CD8-positive, alpha-beta memory T cell (primary cell): ENCODE data around the gene VCX3A. TPM values are rescaled to one million over a fixed set of nuclear protein-coding genes. Genes with fewer than 3 reads are reported as not detected.

Experiments used
- CTCF ChIA-PET: fragments of 350-600 bp; sonication (Branson Sonifier 250); formaldehyde crosslinking; loops from one replicate; lab custom pipeline; 2021; ENCODE audit warnings: antibody characterized with exemption; lab: Charles Lee
- POLR2A ChIA-PET: fragments of 350-600 bp; sonication (Branson Sonifier 250); formaldehyde crosslinking; loops from one replicate; lab custom pipeline; 2021; ENCODE audit warnings: antibody characterized with exemption; lab: Charles Lee
- DNase-seq, 5 donors: peaks; one replicate each; pipeline versions ENCODE4 v3.0.0 to v3.0.0-alpha.2; 2020 to 2022; ENCODE audit warnings: mixed read lengths in 1 of 5
- H3K27ac ChIP-seq: one replicate; pipeline ENCODE4 v1.7.0; 2013; ENCODE audit warnings: low read depth, mild to moderate bottlenecking, low read length, moderate library complexity
- H3K27me3 ChIP-seq: 2 replicates; pipeline ENCODE4 v1.7.0; 2013; ENCODE audit warnings: low read length, mild to moderate bottlenecking; ENCODE audit not compliant: insufficient read depth, poor library complexity, severe bottlenecking
- H3K36me3 ChIP-seq: 2 replicates; pipeline ENCODE4 v1.7.0; 2013; ENCODE audit warnings: mild to moderate bottlenecking, low read length, moderate library complexity; ENCODE audit not compliant: insufficient read depth
- H3K4me1 ChIP-seq: 2 replicates; pipeline ENCODE4 v1.7.0; 2013; ENCODE audit warnings: mild to moderate bottlenecking, low read length, moderate library complexity; ENCODE audit not compliant: insufficient read depth
- H3K4me3 ChIP-seq: 2 replicates; pipeline ENCODE4 v1.7.0; 2013; ENCODE audit warnings: mild to moderate bottlenecking, low read length
- H3K9me3 ChIP-seq: 2 replicates; pipeline ENCODE4 v1.7.0; 2013; ENCODE audit warnings: mild to moderate bottlenecking, low read length
- H3K27ac Mint-ChIP-seq, 8 donors: one replicate each; pipeline ENCODE4 v1.8.0; 2020 to 2021; ENCODE audit warnings: mixed read lengths in 8 of 8, mild to moderate bottlenecking in 6 of 8, inconsistent platforms in 3 of 8, moderate library complexity in 3 of 8
- H3K27me3 Mint-ChIP-seq, 2 donors: one replicate each; pipeline ENCODE4 v1.8.0; 2020 to 2021; ENCODE audit warnings: mixed read lengths in 2 of 2, mild to moderate bottlenecking in 1 of 2, moderate library complexity in 1 of 2
- H3K36me3 Mint-ChIP-seq, 3 donors: one replicate each; pipeline ENCODE4 v1.8.0; 2020 to 2021; ENCODE audit warnings: mixed read lengths in 3 of 3, inconsistent platforms in 1 of 3, mild to moderate bottlenecking in 1 of 3
- H3K4me1 Mint-ChIP-seq, 3 donors: one replicate each; pipeline ENCODE4 v1.8.0; 2020 to 2021; ENCODE audit warnings: mixed read lengths in 3 of 3, inconsistent platforms in 1 of 3, mild to moderate bottlenecking in 1 of 3
- H3K4me3 Mint-ChIP-seq, 7 donors: one replicate each; pipeline ENCODE4 v1.8.0; 2020 to 2021; ENCODE audit warnings: mixed read lengths in 7 of 7, mild to moderate bottlenecking in 6 of 7, moderate library complexity in 4 of 7, inconsistent platforms in 2 of 7
- H3K9me3 Mint-ChIP-seq, 5 donors: one replicate each; pipeline ENCODE4 v1.8.0; 2020 to 2022; ENCODE audit warnings: mixed read lengths in 5 of 5, mild to moderate bottlenecking in 3 of 5, moderate library complexity in 2 of 5, inconsistent platforms in 1 of 5
- polyA plus RNA-seq: library from polyadenylated mRNA; unstranded; fragments of 300-500 nt; fragmentation: Illumina TruSeq; gene quantifications from one replicate; pipeline ENCODE4 v1.2.3, GENCODE V29; 2021
- total RNA-seq, 2 experiments: library from RNA; stranded (reverse); gene quantifications; one replicate each; pipeline ENCODE4 v1.2.3, GENCODE V29; 2021

The VCX3A gene
- total and polyA plus RNA-seq, 3 experiments from 2014 or later: not detected

GRCh38 chrX:6517376-6517775, 17.5 kb downstream of the VCX3A start:
- H3K27ac Mint-ChIP-seq: no peak overlapping the region
- no peaks in the 10 kb centered on the region for H3K9me3 ChIP-seq
- H3K4me3 ChIP-seq: no peak overlapping the region
- H3K27ac ChIP-seq: no peak overlapping the region
- no peaks in the 10 kb centered on the region for H3K36me3 ChIP-seq
- no peaks in the 10 kb centered on the region for H3K27me3 Mint-ChIP-seq
- no peaks in the 10 kb centered on the region for H3K36me3 Mint-ChIP-seq
- ChIA-PET CTCF (no interaction called here), POLR2A (no interaction called here)
- H3K4me1 Mint-ChIP-seq: no peaks in the 10 kb centered on the region
- peaks cover 0 to 7% (median 4%) of the 10 kb centered on the region in 5 donors for H3K9me3 Mint-ChIP-seq
- H3K4me3 Mint-ChIP-seq: no peak overlapping the region
- no peak for DNase-seq
- no peaks in the 10 kb centered on the region for H3K4me1 ChIP-seq
- no peaks in the 10 kb centered on the region for H3K27me3 ChIP-seq

GRCh38 chrX:6506444-6506843, 28.5 kb downstream of the VCX3A start:
- Mint-ChIP-seq H3K4me3 (no peak overlapping the region), H3K9me3 (peaks cover 0 to 11% (median 5%) of the 10 kb centered on the region in 5 donors), H3K27ac (no peak overlapping the region), H3K36me3 (no peaks in the 10 kb centered on the region), H3K4me1 (no peaks in the 10 kb centered on the region), H3K27me3 (no peaks in the 10 kb centered on the region)
- Histone ChIP-seq H3K27me3 (no peaks in the 10 kb centered on the region), H3K27ac (no peak overlapping the region), H3K36me3 (no peaks in the 10 kb centered on the region), H3K9me3 (no peaks in the 10 kb centered on the region), H3K4me3 (no peak overlapping the region), H3K4me1 (no peaks in the 10 kb centered on the region)
- CTCF ChIA-PET: no interaction called here
- DNase-seq: no peak
- POLR2A ChIA-PET: no interaction called here

GRCh38 chrX:6505960-6506359, 29.0 kb downstream of the VCX3A start:
- no peaks in the 10 kb centered on the region for H3K27me3 ChIP-seq
- no peaks in the 10 kb centered on the region for H3K36me3 Mint-ChIP-seq
- H3K4me3 ChIP-seq: no peak overlapping the region
- H3K4me1 ChIP-seq: no peaks in the 10 kb centered on the region
- no peak overlapping the region for H3K27ac Mint-ChIP-seq
- no peak for DNase-seq
- ChIA-PET CTCF (no interaction called here), POLR2A (no interaction called here)
- H3K36me3 ChIP-seq: no peaks in the 10 kb centered on the region
- H3K4me3 Mint-ChIP-seq: no peak overlapping the region
- H3K9me3 Mint-ChIP-seq: peaks cover 0 to 12% (median 5%) of the 10 kb centered on the region in 5 donors
- H3K4me1 Mint-ChIP-seq: no peaks in the 10 kb centered on the region
- no peak overlapping the region for H3K27ac ChIP-seq
- no peaks in the 10 kb centered on the region for H3K9me3 ChIP-seq
- H3K27me3 Mint-ChIP-seq: no peaks in the 10 kb centered on the region

GRCh38 chrX:6500719-6501118, 34.2 kb downstream of the VCX3A start:
- H3K4me1 Mint-ChIP-seq: no peaks in the 10 kb centered on the region
- no peaks in the 10 kb centered on the region for H3K9me3 ChIP-seq
- no peak overlapping the region for H3K4me3 ChIP-seq
- H3K27ac ChIP-seq: no peak overlapping the region
- no peak for DNase-seq
- H3K9me3 Mint-ChIP-seq: peaks cover 0 to 14% (median 7%) of the 10 kb centered on the region in 5 donors
- H3K4me1 ChIP-seq: no peaks in the 10 kb centered on the region
- H3K27me3 Mint-ChIP-seq: peaks cover 0 to 3% of the 10 kb centered on the region in 2 donors
- POLR2A ChIA-PET: no interaction called here
- no peaks in the 10 kb centered on the region for H3K36me3 Mint-ChIP-seq
- CTCF ChIA-PET: no interaction called here
- no peak overlapping the region for H3K27ac Mint-ChIP-seq
- no peaks in the 10 kb centered on the region for H3K36me3 ChIP-seq
- no peaks in the 10 kb centered on the region for H3K27me3 ChIP-seq
- no peak overlapping the region for H3K4me3 Mint-ChIP-seq

GRCh38 chrX:6498324-6498723, 36.6 kb downstream of the VCX3A start:
- no peak for DNase-seq
- no peak overlapping the region for H3K4me3 ChIP-seq
- ChIA-PET POLR2A (no interaction called here), CTCF (no interaction called here)
- H3K36me3 ChIP-seq: no peaks in the 10 kb centered on the region
- no peaks in the 10 kb centered on the region for H3K4me1 ChIP-seq
- H3K27me3 ChIP-seq: no peaks in the 10 kb centered on the region
- no peak overlapping the region for H3K27ac Mint-ChIP-seq
- H3K27ac ChIP-seq: no peak overlapping the region
- H3K27me3 Mint-ChIP-seq: peaks cover 0 to 3% of the 10 kb centered on the region in 2 donors
- no peaks in the 10 kb centered on the region for H3K36me3 Mint-ChIP-seq
- H3K9me3 Mint-ChIP-seq: peaks cover 0 to 11% (median 4%) of the 10 kb centered on the region in 5 donors
- H3K4me1 Mint-ChIP-seq: no peaks in the 10 kb centered on the region
- H3K9me3 ChIP-seq: no peaks in the 10 kb centered on the region
- H3K4me3 Mint-ChIP-seq: no peak overlapping the region
